HepG2 (cell line): ENCODE results near the gene CRTC2. TPM values are rescaled to one million over a fixed set of nuclear protein-coding genes. Genes with fewer than 3 reads are reported as not detected.
A peak's percentile ranks its signal among the peaks of the same experiment; 100 is the strongest.

Experiments used
- GABPA ChIP-seq, 2 experiments: IDR thresholded peaks; 2 replicates each; pipeline ENCODE4 v1.6.1; 2011 to 2016; ENCODE audit warnings: low read depth in 2 of 2, low read length in 1 of 2, missing biosample characterization in 1 of 2, missing genetic modification characterization in 1 of 2
- GPBP1L1 ChIP-seq: sonication (generic); formaldehyde crosslinking; IDR thresholded peaks from 2 replicates; pipeline ENCODE4 v1.5.0; 2020; ENCODE audit warnings: mild to moderate bottlenecking, missing genetic modification reagents
- HDAC2 ChIP-seq: sonication (generic); formaldehyde crosslinking; IDR thresholded peaks from 2 replicates; pipeline ENCODE4 v1.4.0; 2020; ENCODE audit warnings: missing genetic modification reagents
- MAF1 ChIP-seq: sonication (generic); formaldehyde crosslinking; IDR thresholded peaks from 2 replicates; pipeline ENCODE4 v1.5.0; 2020; ENCODE audit warnings: missing genetic modification reagents, borderline replicate concordance
- MTA3 ChIP-seq: sonication (generic); formaldehyde crosslinking; IDR thresholded peaks from 2 replicates; pipeline ENCODE4 v1.4.0; 2020; ENCODE audit warnings: missing genetic modification reagents
- POLR2A ChIP-seq, 2 experiments: IDR thresholded peaks; 2 replicates each; pipeline ENCODE4 v1.6.1; 2011; ENCODE audit warnings: low read depth in 2 of 2, low read length in 2 of 2, mild to moderate bottlenecking in 1 of 2, moderate library complexity in 1 of 2; ENCODE audit not compliant: insufficient read depth in 1 of 2
- SRSF9 ChIP-seq: fragments of 200-400 bp; formaldehyde crosslinking; IDR thresholded peaks from 2 replicates; pipeline ENCODE4 v1.6.1; 2018; ENCODE audit warnings: borderline replicate concordance, mild to moderate bottlenecking, low read depth, low read length; ENCODE audit not compliant: insufficient read depth, poor library complexity, severe bottlenecking
- THRA ChIP-seq: sonication (generic); formaldehyde crosslinking; IDR thresholded peaks from 2 replicates; pipeline ENCODE4 v1.4.0; 2020; ENCODE audit warnings: missing genetic modification reagents, borderline replicate concordance
- ZBTB46 ChIP-seq: sonication (generic); formaldehyde crosslinking; IDR thresholded peaks from 2 replicates; pipeline ENCODE4 v1.4.0; 2020; ENCODE audit warnings: mild to moderate bottlenecking, missing genetic modification reagents, borderline replicate concordance
- ZNF121 ChIP-seq: sonication (generic); formaldehyde crosslinking; IDR thresholded peaks from 2 replicates; pipeline ENCODE4 v1.5.0; 2020; ENCODE audit warnings: mild to moderate bottlenecking, missing genetic modification reagents
- ZNF17 ChIP-seq: sonication (generic); formaldehyde crosslinking; IDR thresholded peaks from 2 replicates; pipeline ENCODE4 v1.5.0; 2020; ENCODE audit warnings: mild to moderate bottlenecking, missing genetic modification reagents
- ZNF24 ChIP-seq: fragments of 450-650 bp; IDR thresholded peaks from 2 replicates; pipeline ENCODE4 v1.6.1; 2017; ENCODE audit warnings: antibody characterized with exemption, mild to moderate bottlenecking
- ZNF280B ChIP-seq: sonication (generic); formaldehyde crosslinking; IDR thresholded peaks from 2 replicates; pipeline ENCODE4 v1.5.0; 2020; ENCODE audit warnings: missing genetic modification reagents, mild to moderate bottlenecking, borderline replicate concordance
- ZNF460 ChIP-seq: sonication (generic); formaldehyde crosslinking; IDR thresholded peaks from 2 replicates; pipeline ENCODE4 v1.5.1; 2020; ENCODE audit warnings: missing genetic modification reagents, mild to moderate bottlenecking, borderline replicate concordance
- ZNF572 ChIP-seq: sonication (generic); formaldehyde crosslinking; IDR thresholded peaks from 2 replicates; pipeline ENCODE4 v1.5.1; 2020; ENCODE audit warnings: mild to moderate bottlenecking, missing genetic modification reagents
- ZNF75D ChIP-seq: sonication (generic); formaldehyde crosslinking; IDR thresholded peaks from 2 replicates; pipeline ENCODE4 v1.8.1; 2023; ENCODE audit warnings: missing genetic modification reagents, mild to moderate bottlenecking, borderline replicate concordance
- ZNF782 ChIP-seq: sonication (generic); formaldehyde crosslinking; IDR thresholded peaks from 2 replicates; pipeline ENCODE4 v1.4.0; 2020; ENCODE audit warnings: missing genetic modification reagents, mild to moderate bottlenecking, borderline replicate concordance
- ZNF784 ChIP-seq: sonication (generic); formaldehyde crosslinking; IDR thresholded peaks from 2 replicates; pipeline ENCODE4 v1.5.1; 2020; ENCODE audit warnings: missing genetic modification reagents, mild to moderate bottlenecking, borderline replicate concordance
- polyA plus RNA-seq, 8 experiments: library from polyadenylated mRNA; depleted of rRNA in 3 of 8; stranded (reverse) in 7 of 8; unstranded in 1 of 8; fragments of >200 nt; fragmentation: Illumina TruSeq in 4 of 8; extraction: Trizol in 4 of 8; gene quantifications; 2 replicates each; pipeline versions ENCODE4 v1.2.1 to v1.2.3, GENCODE V29; 2011 to 2016; ENCODE audit warnings: low read depth in 4 of 8, missing spikeins in 1 of 8, mixed read lengths in 1 of 8; ENCODE audit not compliant: insufficient read depth in 1 of 8
- total RNA-seq, 5 experiments: library from RNA; depleted of rRNA; stranded (reverse); fragments of >200 nt; fragmentation: Illumina TruSeq; extraction: Trizol; gene quantifications; 2 replicates each; pipeline ENCODE4 v1.2.3, GENCODE V29; 2016; ENCODE audit warnings: low read depth in 1 of 5

The CRTC2 gene
- total and polyA plus RNA-seq, 2 of the 13 experiments (the other 11 are each of a cell fraction or from before 2014, with no cell fraction given): 6.1 to 26.7 TPM

GRCh38 chr1:153977250-153978240, 19.1 kb upstream of the CRTC2 start, which contains the start of gene JTB (continued):
- no peak for TF ChIP-seq ZBTB46
- TF ChIP-seq SRSF9: no peak
- peak; percentile 65; the same call in 1 of the 2 replicates for TF ChIP-seq ZNF75D
- no peak for TF ChIP-seq ZNF121 (CRISPR knock-in tag)
- peak; percentile 19 for TF ChIP-seq THRA (CRISPR knock-in tag)
- TF ChIP-seq ZNF572 (CRISPR knock-in tag): no peak
- TF ChIP-seq ZNF280B (CRISPR knock-in tag): peak; percentile 30; the same call in 1 of the 2 replicates
- TF ChIP-seq MTA3 (CRISPR knock-in tag): no peak
- no peak for TF ChIP-seq MAF1 (CRISPR knock-in tag)
- no peak; the same call in 1 of the 2 replicates for TF ChIP-seq ZNF784
- no peak for TF ChIP-seq GABPA (IDR thresholded peaks at IDR 0.05; ENCODE audit: low read depth, low read length)
- peak; percentile 75 for TF ChIP-seq GABPA (CRISPR knock-in tag; IDR thresholded peaks at IDR 0.05; ENCODE audit: low read depth)
- peak; percentile 55; the same call in 1 of the 2 replicates for TF ChIP-seq ZNF782
- peak; percentile 77 for TF ChIP-seq HDAC2 (CRISPR knock-in tag)
- TF ChIP-seq GPBP1L1 (CRISPR knock-in tag): no peak
- peak; percentile 86 to 88 for TF ChIP-seq POLR2A (IDR thresholded peaks at IDR 0.05; ENCODE audit: insufficient read depth in 1 of 2, low read depth in 2 of 2, low read length in 2 of 2)
- no peak for TF ChIP-seq ZNF460
- peak; percentile 25; the same call in 1 of the 2 replicates for TF ChIP-seq ZNF17 (CRISPR knock-in tag)
- 0 out of 2 replicates have a peak, but pooled peaks have one; percentile 35 for TF ChIP-seq ZNF24
